H1 (cell line): Measurements from ENCODE around the gene LAMTOR5. TPM values are rescaled to one million over a fixed set of nuclear protein-coding genes. Genes with fewer than 3 reads are reported as not detected.

Experiments
- CTCF ChIA-PET: fragments of 300-600 bp; sonication (Branson Sonifier 250); formaldehyde crosslinking; loops from one replicate; lab custom pipeline; 2021; ENCODE audit not compliant: partially characterized antibody; lab: Charles Lee
- POLR2A ChIA-PET: fragments of 300-600 bp; sonication (Branson Sonifier 250); formaldehyde crosslinking; loops from one replicate; lab custom pipeline; 2021; ENCODE audit warnings: inconsistent platforms; ENCODE audit not compliant: partially characterized antibody; lab: Charles Lee
- DNase-seq, 2 experiments: peaks; one replicate each; pipeline versions ENCODE4 v3.0.0 to v3.0.0-alpha.2; 2010 to 2022; ENCODE audit warnings: low spot score in 2 of 2, low read depth in 1 of 2, mixed read lengths in 1 of 2
- FAIRE-seq: peaks from 2 replicates; lab custom pipeline; 2011; peaks lifted over from hg19 to GRCh38; lab: Jason Lieb, UNC
- H2AFZ ChIP-seq: 2 replicates; pipeline ENCODE4 v1.8.1; 2012; ENCODE audit warnings: low read length, inconsistent platforms
- H2AK5ac ChIP-seq: 2 replicates; pipeline ENCODE4 v1.6.1; 2013; ENCODE audit warnings: low read depth, low read length
- H2BK120ac ChIP-seq: replicated peaks from 2 replicates; pipeline ENCODE3; 2013; ENCODE audit warnings: low read depth, low read length, inconsistent platforms
- H2BK12ac ChIP-seq: 2 replicates; pipeline ENCODE4 v1.6.1; 2013; ENCODE audit warnings: low read depth, low read length
- H2BK15ac ChIP-seq: 2 replicates; pipeline ENCODE4 v1.6.1; 2013; ENCODE audit warnings: low read length
- H2BK20ac ChIP-seq: 2 replicates; pipeline ENCODE4 v1.6.1; 2013; ENCODE audit warnings: low read length
- H2BK5ac ChIP-seq: 2 replicates; pipeline ENCODE4 v1.6.1; 2013; ENCODE audit warnings: low read depth, low read length
- H3K14ac ChIP-seq: 2 replicates; pipeline ENCODE4 v1.6.1; 2013; ENCODE audit warnings: inconsistent platforms; ENCODE audit not compliant: insufficient read length
- H3K18ac ChIP-seq: 2 replicates; pipeline ENCODE4 v1.6.1; 2013; ENCODE audit warnings: low read length; ENCODE audit errors: extremely low read depth
- H3K23ac ChIP-seq: 2 replicates; pipeline ENCODE4 v1.6.1; 2013; ENCODE audit warnings: inconsistent platforms; ENCODE audit not compliant: insufficient read length
- H3K23me2 ChIP-seq: 2 replicates; pipeline ENCODE4 v1.6.1; 2013; ENCODE audit warnings: low read depth, low read length
- H3K27ac ChIP-seq: 2 replicates; pipeline ENCODE4 v1.6.1; 2011; ENCODE audit warnings: low read depth, low read length, inconsistent platforms
- H3K27me3 ChIP-seq, 4 experiments: replicated peaks in 1 of 4; 1 replicate in 1 of 4; 2 replicates in 3 of 4; pipeline versions ENCODE4 v1.6.1 to v1.8.1; 2011 to 2013; ENCODE audit warnings: low read length in 3 of 4, mild to moderate bottlenecking in 3 of 4, inconsistent platforms in 2 of 4, mixed read lengths in 2 of 4, moderate library complexity in 1 of 4; ENCODE audit not compliant: control insufficient read depth in 3 of 4, insufficient read depth in 3 of 4; ENCODE audit errors: extremely low read depth in 1 of 4
- H3K36me3 ChIP-seq, 4 experiments: 2 replicates each; pipeline versions ENCODE4 v1.6.1 to v1.8.1; 2011 to 2013; ENCODE audit warnings: mild to moderate bottlenecking in 4 of 4, low read length in 3 of 4, moderate library complexity in 2 of 4, control low read depth in 1 of 4, inconsistent platforms in 1 of 4; ENCODE audit not compliant: insufficient read depth in 4 of 4, control insufficient read depth in 2 of 4
- H3K4ac ChIP-seq: replicated peaks from 2 replicates; pipeline ENCODE3; 2013; ENCODE audit warnings: low read length, low read depth, mixed read lengths, inconsistent platforms; ENCODE audit not compliant: insufficient read length
- H3K4me1 ChIP-seq, 4 experiments: replicated peaks in 1 of 4; 1 replicate in 1 of 4; 2 replicates in 3 of 4; pipeline versions ENCODE4 v1.6.1 to v1.8.1; 2011 to 2013; ENCODE audit warnings: low read length in 3 of 4, inconsistent platforms in 2 of 4, mixed read lengths in 1 of 4; ENCODE audit not compliant: insufficient read depth in 4 of 4, control insufficient read depth in 3 of 4
- H3K4me2 ChIP-seq, 2 experiments: 2 replicates each; pipeline versions ENCODE4 v1.6.1 to v1.8.1; 2011 to 2013; ENCODE audit warnings: low read depth in 2 of 2, low read length in 2 of 2, control low read depth in 1 of 2, inconsistent platforms in 1 of 2, mild to moderate bottlenecking in 1 of 2; ENCODE audit not compliant: insufficient read depth in 1 of 2
- H3K4me3 ChIP-seq, 4 experiments: fragments of 200-600, 300-600 bp in 1 of 4; sonication (generic), shearing (Covaris generic), sonication (Bioruptor Twin) in 1 of 4; 2 replicates each; pipeline versions ENCODE4 v1.5.1 to v1.8.1; 2011 to 2016; ENCODE audit warnings: low read length in 4 of 4, low read depth in 3 of 4, control low read depth in 2 of 4, inconsistent platforms in 2 of 4, mild to moderate bottlenecking in 2 of 4, mixed read lengths in 1 of 4, moderate library complexity in 1 of 4; ENCODE audit not compliant: insufficient read depth in 2 of 4; ENCODE audit errors: extremely low read depth in 1 of 4
- H3K56ac ChIP-seq: replicated peaks from 2 replicates; pipeline ENCODE3; 2013; ENCODE audit warnings: low read depth, mild to moderate bottlenecking, mixed read lengths, low read length, inconsistent platforms; ENCODE audit not compliant: insufficient read length
- H3K79me1 ChIP-seq: 2 replicates; pipeline ENCODE4 v1.6.1; 2013; ENCODE audit warnings: low read depth, low read length, control low read depth
- H3K79me2 ChIP-seq, 2 experiments: 2 replicates each; pipeline versions ENCODE4 v1.6.1 to v1.8.1; 2012 to 2013; ENCODE audit warnings: low read length in 2 of 2, mild to moderate bottlenecking in 2 of 2, inconsistent platforms in 1 of 2; ENCODE audit not compliant: insufficient read depth in 2 of 2, control insufficient read depth in 1 of 2
- H3K9ac ChIP-seq, 4 experiments: replicated peaks in 1 of 4; 1 replicate in 1 of 4; 2 replicates in 3 of 4; pipeline versions ENCODE4 v1.6.1 to v1.8.1; 2011 to 2013; ENCODE audit warnings: low read depth in 3 of 4, low read length in 3 of 4, control low read depth in 2 of 4, mild to moderate bottlenecking in 2 of 4, moderate library complexity in 2 of 4, inconsistent platforms in 1 of 4; ENCODE audit errors: extremely low read depth in 1 of 4
- H3K9me3 ChIP-seq, 2 experiments: 2 replicates each; pipeline versions ENCODE4 v1.6.1 to v1.8.1; 2012 to 2013; ENCODE audit warnings: mild to moderate bottlenecking in 2 of 2, moderate library complexity in 2 of 2, control low read depth in 1 of 2, inconsistent platforms in 1 of 2, low read depth in 1 of 2, low read length in 1 of 2, mixed read lengths in 1 of 2; ENCODE audit not compliant: insufficient read depth in 2 of 2
- H4K20me1 ChIP-seq, 2 experiments: replicated peaks in 1 of 2; 2 replicates each; pipeline versions ENCODE3 to v1.8.1; 2011 to 2013; ENCODE audit warnings: inconsistent platforms in 2 of 2, low read length in 2 of 2, mild to moderate bottlenecking in 1 of 2; ENCODE audit not compliant: insufficient read depth in 2 of 2, control insufficient read depth in 1 of 2
- H4K5ac ChIP-seq: 2 replicates; pipeline ENCODE4 v1.6.1; 2013; ENCODE audit warnings: low read length, low read depth, mixed read lengths, inconsistent platforms; ENCODE audit not compliant: insufficient read length
- H4K8ac ChIP-seq: 2 replicates; pipeline ENCODE4 v1.8.0; 2013; ENCODE audit warnings: mild to moderate bottlenecking, moderate library complexity, low read length, inconsistent platforms; ENCODE audit not compliant: insufficient read depth; ENCODE audit errors: extremely low read depth
- H4K91ac ChIP-seq: replicated peaks from 2 replicates; pipeline ENCODE3; 2013; ENCODE audit warnings: low read length, mixed read lengths, inconsistent platforms; ENCODE audit not compliant: insufficient read length
- ATF2 ChIP-seq: IDR thresholded peaks from 2 replicates; pipeline ENCODE4 v1.6.1; 2012; ENCODE audit warnings: low read length, inconsistent platforms
- CHD2 ChIP-seq: IDR thresholded peaks from 2 replicates; pipeline ENCODE4 v1.6.1; 2012; ENCODE audit warnings: low read length, improper control_type of control experiment
- CREB1 ChIP-seq: IDR thresholded peaks from 2 replicates; pipeline ENCODE4 v1.6.1; 2012; ENCODE audit warnings: inconsistent platforms
- CTBP2 ChIP-seq: IDR thresholded peaks from 2 replicates; pipeline ENCODE4 v1.7.0; 2011; ENCODE audit warnings: borderline replicate concordance, mild to moderate bottlenecking, moderate library complexity, mixed read lengths, low read length; ENCODE audit not compliant: insufficient read depth, insufficient read length
- E2F6 ChIP-seq: IDR thresholded peaks from 2 replicates; pipeline ENCODE4 v1.6.1; 2012; ENCODE audit warnings: inconsistent platforms
- JUN ChIP-seq: IDR thresholded peaks from 2 replicates; pipeline ENCODE4 v1.6.1; 2011; ENCODE audit warnings: low read depth, mild to moderate bottlenecking, improper control_type of control experiment, low read length
- RAD21 ChIP-seq, 2 experiments: IDR thresholded peaks in 1 of 2; conservative IDR thresholded peaks in 1 of 2; 2 replicates each; pipeline ENCODE4 v1.6.1; 2011; ENCODE audit warnings: low read depth in 2 of 2, low read length in 2 of 2, improper control_type of control experiment in 1 of 2, inconsistent platforms in 1 of 2, mild to moderate bottlenecking in 1 of 2, moderate library complexity in 1 of 2
- SIRT6 ChIP-seq: IDR thresholded peaks from one replicate; pipeline ENCODE4 v1.7.1; 2012; ENCODE audit warnings: low read length, inconsistent platforms
- SP2 ChIP-seq: IDR thresholded peaks from 2 replicates; pipeline ENCODE4 v1.6.1; 2012; ENCODE audit warnings: mild to moderate bottlenecking, low read length, inconsistent platforms
- SUZ12 ChIP-seq: fragments of 200-600 bp; sonication (generic); IDR thresholded peaks from 2 replicates; pipeline ENCODE4 v1.6.1; 2012; ENCODE audit warnings: mild to moderate bottlenecking, inconsistent platforms, low read length, moderate library complexity, mixed read lengths
- TAF7 ChIP-seq: optimal IDR thresholded peaks from 2 replicates; pipeline ENCODE3; 2011; ENCODE audit warnings: low read depth, mild to moderate bottlenecking, inconsistent platforms, low read length, moderate library complexity, borderline replicate concordance
- WGBS, 2 experiments: shearing (Covaris generic) in 1 of 2; methylation state at CpG; one replicate each; pipeline versions ENCODE4 v1.1.6 to v1.1.7; 2013 to 2015; ENCODE audit warnings: low lambda C conversion rate in 2 of 2, mixed read lengths in 2 of 2, inconsistent platforms in 1 of 2, low coverage in 1 of 2, missing lambda C conversion rate in 1 of 2; ENCODE audit not compliant: insufficient replicate concordance in 2 of 2, insufficient coverage in 1 of 2, insufficient read length in 1 of 2; ENCODE audit errors: extremely low coverage in 1 of 2, missing lambda C conversion rate in 1 of 2; 5-methylcytosine and 5-hydroxymethylcytosine counted together
- polyA plus RNA-seq, 7 experiments: library from polyadenylated mRNA; depleted of rRNA in 3 of 7; stranded (reverse) in 5 of 7; unstranded in 2 of 7; fragments of >200 nt in 5 of 7; fragments of 200-250 nt in 2 of 7; gene quantifications; 1 replicate in 5 of 7; 2 replicates in 1 of 7; 4 replicates in 1 of 7; pipeline versions ENCODE4 v1.2.1 to v1.2.3, GENCODE V29; 2011 to 2013; ENCODE audit warnings: missing spikeins in 2 of 7, mixed read lengths in 2 of 7
- total RNA-seq: library from RNA; stranded (reverse); fragmentation: NEBNext Ultra II Directional; extraction: Animal tissue kit (Norgen Biotek cat#: 25700); gene quantifications from 2 replicates; pipeline ENCODE4 v1.2.1, GENCODE V29; 2021

LAMTOR5 gene
- total and polyA plus RNA-seq, 2 of the 8 experiments (the other 6 are each of a cell fraction or from before 2014, with no cell fraction given): 84.4 to 297 TPM

GRCh38 chr1:110380672-110381283 lies 26.7 kb downstream of the LAMTOR5 start:
- H4K5ac ChIP-seq: no peak overlapping the region
- H4K20me1 ChIP-seq: peaks cover 0 to 1% of the 10 kb centered on the region in 2 experiments
- no peak overlapping the region for H3K9ac ChIP-seq
- H3K4me3 ChIP-seq: no peak overlapping the region
- H2BK120ac ChIP-seq: no peak overlapping the region
- peaks cover 0 to 27% (median 9%) of the 10 kb centered on the region in 4 experiments; a peak in 5 of 8 replicates for H3K36me3 ChIP-seq
- no peak overlapping the region for H2BK15ac ChIP-seq
- H3K18ac ChIP-seq: no peak overlapping the region
- no peak overlapping the region for H2BK12ac ChIP-seq
- WGBS, 2 experiments: 85% methylated on average over 9 of the region's 10 CpGs; no CpG with 5 or more reads in 1 of the 2 experiments
- no peak overlapping the region for H3K23ac ChIP-seq
- H3K27ac ChIP-seq: no peak overlapping the region
- CTCF ChIA-PET: interaction anchor here (0.9 kb wide), 1 partner anchor 12 kb away, joined by 3 read pairs; no protein-coding TSS in a partner anchor
- no peak overlapping the region for H2AFZ ChIP-seq
- H3K9me3 ChIP-seq: no peaks in the 10 kb centered on the region
- H3K4ac ChIP-seq: no peak overlapping the region
- H4K8ac ChIP-seq: no peak overlapping the region
- no peak for FAIRE-seq
- POLR2A ChIA-PET: interaction anchor here (0.7 to 2.1 kb wide), 3 partner anchors 11 to 33 kb away, joined by 3 to 6 read pairs (median 4); partner anchors contain the start of gene SLC16A4
- H3K14ac ChIP-seq: no peak overlapping the region
- H3K56ac ChIP-seq: no peak overlapping the region
- H2AK5ac ChIP-seq: no peak overlapping the region
- H3K23me2 ChIP-seq: no peaks in the 10 kb centered on the region
- no peak overlapping the region for H2BK20ac ChIP-seq
- H3K79me2 ChIP-seq: no peaks in the 10 kb centered on the region
- H3K27me3 ChIP-seq: no peaks in the 10 kb centered on the region
- H3K4me2 ChIP-seq: no peak overlapping the region
- H4K91ac ChIP-seq: no peak overlapping the region
- TF ChIP-seq SP2: no peak
- no peak for TF ChIP-seq SIRT6
- no peak for TF ChIP-seq RAD21 (IDR thresholded peaks at IDR 0.05 in 1 of 2, conservative IDR thresholded peaks at IDR 0.05 in 1 of 2; ENCODE audit: low read depth in 2 of 2, low read length in 2 of 2)
- TF ChIP-seq JUN: no peak
- no peak for TF ChIP-seq CHD2
- TF ChIP-seq CTBP2: no peak
- no peak for TF ChIP-seq ATF2
- TF ChIP-seq CREB1: no peak
- no peak for TF ChIP-seq E2F6
- TF ChIP-seq TAF7: no peak
- no peak for TF ChIP-seq SUZ12
- no peaks in the 10 kb centered on the region for H3K79me1 ChIP-seq
- H2BK5ac ChIP-seq: no peak overlapping the region
- no peak for DNase-seq
- no peaks in the 10 kb centered on the region for H3K4me1 ChIP-seq
